ENCODE data around the gene RNF220.

The RNF220 gene

GRCh38 chr1:44590475-44590874 is 185.4 kb downstream of the RNF220 start:
- Histone ChIP-seq H3K9me2 (replicated peaks; ENCODE audit: low read depth, low read length) (no peaks in the 10 kb centered on the region), H3K9me3 (ENCODE audit: insufficient read depth, low read depth, low read length) (no peaks in the 10 kb centered on the region), H2AFZ (ENCODE audit: low read length) (no peak overlapping the region), H3K27me3 (ENCODE audit: insufficient read depth, low read length, poor library complexity, severe bottlenecking) (no peaks in the 10 kb centered on the region), H4K20me1 (ENCODE audit: insufficient read depth, low read length, poor library complexity, severe bottlenecking) (peaks cover 5% of the 10 kb centered on the region), H3K9ac (ENCODE audit: low read depth, low read length, poor library complexity, severe bottlenecking) (no peak overlapping the region), H3K4me2 (ENCODE audit: low read depth, low read length, poor library complexity, severe bottlenecking) (no peak overlapping the region), H3K4me1 (ENCODE audit: insufficient read depth, low read length, poor library complexity, severe bottlenecking) (peaks cover 11% of the 10 kb centered on the region), H3F3A (ENCODE audit: low read depth) (no peaks in the 10 kb centered on the region), H3K4me3 (ENCODE audit: low read length, poor library complexity, severe bottlenecking) (no peak overlapping the region), H3K36me3 (ENCODE audit: insufficient read depth, low read length) (no peaks in the 10 kb centered on the region; the same call in 1 of the 2 replicates), H3K79me2 (ENCODE audit: insufficient read depth, low read length) (no peaks in the 10 kb centered on the region; the same call in 1 of the 2 replicates)
- TF ChIP-seq, protein P1, sequence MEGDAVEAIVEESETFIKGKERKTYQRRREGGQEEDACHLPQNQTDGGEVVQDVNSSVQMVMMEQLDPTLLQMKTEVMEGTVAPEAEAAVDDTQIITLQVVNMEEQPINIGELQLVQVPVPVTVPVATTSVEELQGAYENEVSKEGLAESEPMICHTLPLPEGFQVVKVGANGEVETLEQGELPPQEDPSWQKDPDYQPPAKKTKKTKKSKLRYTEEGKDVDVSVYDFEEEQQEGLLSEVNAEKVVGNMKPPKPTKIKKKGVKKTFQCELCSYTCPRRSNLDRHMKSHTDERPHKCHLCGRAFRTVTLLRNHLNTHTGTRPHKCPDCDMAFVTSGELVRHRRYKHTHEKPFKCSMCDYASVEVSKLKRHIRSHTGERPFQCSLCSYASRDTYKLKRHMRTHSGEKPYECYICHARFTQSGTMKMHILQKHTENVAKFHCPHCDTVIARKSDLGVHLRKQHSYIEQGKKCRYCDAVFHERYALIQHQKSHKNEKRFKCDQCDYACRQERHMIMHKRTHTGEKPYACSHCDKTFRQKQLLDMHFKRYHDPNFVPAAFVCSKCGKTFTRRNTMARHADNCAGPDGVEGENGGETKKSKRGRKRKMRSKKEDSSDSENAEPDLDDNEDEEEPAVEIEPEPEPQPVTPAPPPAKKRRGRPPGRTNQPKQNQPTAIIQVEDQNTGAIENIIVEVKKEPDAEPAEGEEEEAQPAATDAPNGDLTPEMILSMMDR (conservative IDR thresholded peaks at IDR 0.05; ENCODE audit: low read length): no peak
- TF ChIP-seq EZH2phosphoT487 (IDR thresholded peaks at IDR 0.05; ENCODE audit: borderline replicate concordance): no peak

GRCh38 chr1:44591381-44591780 is 186.3 kb downstream of the RNF220 start:
- Histone ChIP-seq H3K27me3 (ENCODE audit: insufficient read depth, low read length, poor library complexity, severe bottlenecking) (no peaks in the 10 kb centered on the region), H3F3A (ENCODE audit: low read depth) (no peaks in the 10 kb centered on the region), H3K4me2 (ENCODE audit: low read depth, low read length, poor library complexity, severe bottlenecking) (no peak overlapping the region)

GRCh38 chr1:44592208-44593145 is 187.4 kb downstream of the RNF220 start:
- Histone ChIP-seq H3K9ac (ENCODE audit: low read depth, low read length, poor library complexity, severe bottlenecking) (no peak overlapping the region), H3F3A (ENCODE audit: low read depth) (no peaks in the 10 kb centered on the region), H3K4me2 (ENCODE audit: low read depth, low read length, poor library complexity, severe bottlenecking) (no peak overlapping the region), H4K20me1 (ENCODE audit: insufficient read depth, low read length, poor library complexity, severe bottlenecking) (peaks cover 5% of the 10 kb centered on the region), H3K36me3 (ENCODE audit: insufficient read depth, low read length) (peaks cover under 1% of the 10 kb centered on the region; the same call in 1 of the 2 replicates), H3K9me3 (ENCODE audit: insufficient read depth, low read depth, low read length) (no peaks in the 10 kb centered on the region), H3K27me3 (ENCODE audit: insufficient read depth, low read length, poor library complexity, severe bottlenecking) (no peaks in the 10 kb centered on the region), H2AFZ (ENCODE audit: low read length) (no peak overlapping the region), H3K4me1 (ENCODE audit: insufficient read depth, low read length, poor library complexity, severe bottlenecking) (peaks cover 9% of the 10 kb centered on the region), H3K79me2 (ENCODE audit: insufficient read depth, low read length) (no peaks in the 10 kb centered on the region; the same call in 1 of the 2 replicates), H3K9me2 (replicated peaks; ENCODE audit: low read depth, low read length) (no peaks in the 10 kb centered on the region), H3K4me3 (ENCODE audit: low read length, poor library complexity, severe bottlenecking) (no peak overlapping the region)
- TF ChIP-seq EZH2phosphoT487 (IDR thresholded peaks at IDR 0.05; ENCODE audit: borderline replicate concordance): no peak
- TF ChIP-seq, protein P1 (conservative IDR thresholded peaks at IDR 0.05; ENCODE audit: low read length): no peak

More at GRCh38 chr1:44591381-44591780, 186.3 kb downstream of the RNF220 start:
- H2AFZ ChIP-seq (ENCODE audit: low read length): no peak overlapping the region
- peaks cover 11% of the 10 kb centered on the region for H3K4me1 ChIP-seq (ENCODE audit: insufficient read depth, low read length, poor library complexity, severe bottlenecking)
- no peaks in the 10 kb centered on the region; the same call in 1 of the 2 replicates for H3K79me2 ChIP-seq (ENCODE audit: insufficient read depth, low read length)
- TF ChIP-seq EZH2phosphoT487 (IDR thresholded peaks at IDR 0.05; ENCODE audit: borderline replicate concordance): no peak
- TF ChIP-seq, protein P1 (conservative IDR thresholded peaks at IDR 0.05; ENCODE audit: low read length): no peak
- H4K20me1 ChIP-seq (ENCODE audit: insufficient read depth, low read length, poor library complexity, severe bottlenecking): peaks cover 5% of the 10 kb centered on the region
- H3K4me3 ChIP-seq (ENCODE audit: low read length, poor library complexity, severe bottlenecking): no peak overlapping the region
- H3K9me2 ChIP-seq (replicated peaks; ENCODE audit: low read depth, low read length): no peaks in the 10 kb centered on the region
- no peaks in the 10 kb centered on the region; the same call in 1 of the 2 replicates for H3K36me3 ChIP-seq (ENCODE audit: insufficient read depth, low read length)
- no peaks in the 10 kb centered on the region for H3K9me3 ChIP-seq (ENCODE audit: insufficient read depth, low read depth, low read length)
- no peak overlapping the region for H3K9ac ChIP-seq (ENCODE audit: low read depth, low read length, poor library complexity, severe bottlenecking)
